Activated T-helper 2 cell treated with anti-CD3 and anti-CD28 coated beads, Interferon-gamma antibody, Interleukin-2, Interleukin-4, amounts not matched to agents 10 μg/mL and 5 μg/mL and 100 μg/mL, durations not matched to agents 14 hours and 24 hours and 36 hours (primary cell): ENCODE data around the gene FNDC5. TPM values are rescaled to one million over a fixed set of nuclear protein-coding genes. Genes with fewer than 3 reads are reported as not detected.

Experiments
- DNase-seq: peaks from one replicate; pipeline ENCODE4 v3.0.0; 2021; ENCODE audit warnings: low spot score
- H3K27ac Mint-ChIP-seq: one replicate; pipeline ENCODE4 v1.8.0; 2021; ENCODE audit warnings: mixed read lengths
- H3K27me3 Mint-ChIP-seq: one replicate; pipeline ENCODE4 v1.8.0; 2021; ENCODE audit warnings: low read depth, mixed read lengths
- H3K36me3 Mint-ChIP-seq: one replicate; pipeline ENCODE4 v1.8.0; 2021; ENCODE audit warnings: low read depth, mixed read lengths
- H3K4me1 Mint-ChIP-seq: one replicate; pipeline ENCODE4 v1.8.0; 2021; ENCODE audit warnings: low read depth, mixed read lengths
- H3K4me3 Mint-ChIP-seq: one replicate; pipeline ENCODE4 v1.8.0; 2021; ENCODE audit warnings: low read depth, mild to moderate bottlenecking, moderate library complexity, mixed read lengths
- H3K9me3 Mint-ChIP-seq: one replicate; pipeline ENCODE4 v1.8.0; 2021; ENCODE audit warnings: mixed read lengths
- intact Hi-C: fragments of 100-400 bp; cut with micrococcal nuclease; formaldehyde crosslinking; loops from one replicate; pipeline ENCODE4 v1.15.1; 2023
- total RNA-seq: library from RNA; stranded (reverse); gene quantifications from 2 replicates; pipeline ENCODE4 v1.2.3, GENCODE V29; 2022

FNDC5 gene
- total RNA-seq, 1 donor from 2014 or later: not detected

GRCh38 chr1:32893198-32894018 is 22.7 kb upstream of the FNDC5 start:
- Mint-ChIP-seq H3K36me3 (no peaks in the 10 kb centered on the region), H3K27ac (no peak overlapping the region), H3K4me3 (peak overlapping the region; percentile 53), H3K9me3 (no peaks in the 10 kb centered on the region), H3K27me3 (peaks cover 48% of the 10 kb centered on the region), H3K4me1 (peaks cover 3% of the 10 kb centered on the region)
- intact Hi-C loops: no loop called here
- no peak for DNase-seq

GRCh38 chr1:32892368-32893197 is 21.9 kb upstream of the FNDC5 start:
- H3K36me3 Mint-ChIP-seq: no peaks in the 10 kb centered on the region
- DNase-seq: no peak
- intact Hi-C loops: no loop called here

GRCh38 chr1:32891630-32892029 is 20.9 kb upstream of the FNDC5 start:
- H3K27ac Mint-ChIP-seq: no peak overlapping the region
- no peak overlapping the region for H3K4me3 Mint-ChIP-seq
- intact Hi-C loops: no loop called here
- H3K4me1 Mint-ChIP-seq: peaks cover 3% of the 10 kb centered on the region
- DNase-seq: no peak
- H3K9me3 Mint-ChIP-seq: no peaks in the 10 kb centered on the region
- H3K27me3 Mint-ChIP-seq: peaks cover 53% of the 10 kb centered on the region
- H3K36me3 Mint-ChIP-seq: no peaks in the 10 kb centered on the region

More at GRCh38 chr1:32892368-32893197, 21.9 kb upstream of the FNDC5 start:
- Mint-ChIP-seq H3K27ac (no peak overlapping the region), H3K27me3 (peaks cover 51% of the 10 kb centered on the region), H3K4me1 (peaks cover 3% of the 10 kb centered on the region), H3K9me3 (no peaks in the 10 kb centered on the region), H3K4me3 (peak overlapping the region; percentile 35)

GRCh38 chr1:32891241-32891570 is 20.5 kb upstream of the FNDC5 start:
- H3K4me3 Mint-ChIP-seq: no peak overlapping the region
- no peaks in the 10 kb centered on the region for H3K9me3 Mint-ChIP-seq
- intact Hi-C loops: no loop called here

GRCh38 chr1:32890516-32891240 is 20.0 kb upstream of the FNDC5 start:
- no peak overlapping the region for H3K4me3 Mint-ChIP-seq
- no peak overlapping the region for H3K27ac Mint-ChIP-seq
- no peaks in the 10 kb centered on the region for H3K36me3 Mint-ChIP-seq
- peaks cover 54% of the 10 kb centered on the region for H3K27me3 Mint-ChIP-seq
- H3K9me3 Mint-ChIP-seq: no peaks in the 10 kb centered on the region
- H3K4me1 Mint-ChIP-seq: peaks cover 3% of the 10 kb centered on the region
- no peak for DNase-seq
- intact Hi-C loops: no loop called here

More at GRCh38 chr1:32891241-32891570, 20.5 kb upstream of the FNDC5 start:
- H3K27me3 Mint-ChIP-seq: peaks cover 54% of the 10 kb centered on the region
- no peaks in the 10 kb centered on the region for H3K36me3 Mint-ChIP-seq
- DNase-seq: no peak
- H3K4me1 Mint-ChIP-seq: peaks cover 3% of the 10 kb centered on the region
- H3K27ac Mint-ChIP-seq: no peak overlapping the region

GRCh38 chr1:32889731-32890278 is 19.1 kb upstream of the FNDC5 start:
- Mint-ChIP-seq H3K36me3 (no peaks in the 10 kb centered on the region), H3K27ac (no peak overlapping the region), H3K9me3 (no peaks in the 10 kb centered on the region), H3K4me3 (no peak overlapping the region), H3K27me3 (peaks cover 62% of the 10 kb centered on the region), H3K4me1 (peaks cover 3% of the 10 kb centered on the region)
- DNase-seq: no peak
- intact Hi-C loops: no loop called here

GRCh38 chr1:32888677-32889420 is 18.1 kb upstream of the FNDC5 start:
- peaks cover 67% of the 10 kb centered on the region for H3K27me3 Mint-ChIP-seq
- no peaks in the 10 kb centered on the region for H3K36me3 Mint-ChIP-seq
- H3K4me1 Mint-ChIP-seq: peaks cover 3% of the 10 kb centered on the region
- H3K9me3 Mint-ChIP-seq: no peaks in the 10 kb centered on the region
- no peak overlapping the region for H3K4me3 Mint-ChIP-seq
- H3K27ac Mint-ChIP-seq: no peak overlapping the region
- intact Hi-C loops: no loop called here
- DNase-seq: no peak

GRCh38 chr1:32888134-32888533 is 17.4 kb upstream of the FNDC5 start:
- Mint-ChIP-seq H3K4me1 (peaks cover 3% of the 10 kb centered on the region), H3K4me3 (no peak overlapping the region), H3K9me3 (no peaks in the 10 kb centered on the region), H3K36me3 (no peaks in the 10 kb centered on the region), H3K27ac (no peak overlapping the region), H3K27me3 (peaks cover 69% of the 10 kb centered on the region)
- intact Hi-C loops: no loop called here
- DNase-seq: no peak

GRCh38 chr1:32887623-32888022 is 16.9 kb upstream of the FNDC5 start:
- no peak for DNase-seq

GRCh38 chr1:32886828-32887414 is 16.2 kb upstream of the FNDC5 start:
- H3K4me1 Mint-ChIP-seq: no peaks in the 10 kb centered on the region
- DNase-seq: no peak
- H3K36me3 Mint-ChIP-seq: no peaks in the 10 kb centered on the region
- H3K4me3 Mint-ChIP-seq: no peak overlapping the region
- no peaks in the 10 kb centered on the region for H3K9me3 Mint-ChIP-seq
- intact Hi-C loops: no loop called here
- peaks cover 60% of the 10 kb centered on the region for H3K27me3 Mint-ChIP-seq
- no peak overlapping the region for H3K27ac Mint-ChIP-seq

More at GRCh38 chr1:32887623-32888022, 16.9 kb upstream of the FNDC5 start:
- intact Hi-C loops: no loop called here
- H3K27me3 Mint-ChIP-seq: peaks cover 68% of the 10 kb centered on the region
- no peaks in the 10 kb centered on the region for H3K9me3 Mint-ChIP-seq
- H3K36me3 Mint-ChIP-seq: no peaks in the 10 kb centered on the region
- no peak overlapping the region for H3K4me3 Mint-ChIP-seq
- peaks cover 3% of the 10 kb centered on the region for H3K4me1 Mint-ChIP-seq
- H3K27ac Mint-ChIP-seq: no peak overlapping the region

GRCh38 chr1:32886004-32886827 is 15.5 kb upstream of the FNDC5 start, which contains the start of gene HPCA:
HPCA (plus strand) TSS chr1:32886491; CDS start chr1:32888899, 2,408 bp downstream.
- peak; percentile 51 for DNase-seq
- Mint-ChIP-seq H3K27me3 (peaks cover 56% of the 10 kb centered on the region), H3K4me1 (no peaks in the 10 kb centered on the region), H3K4me3 (no peak within 1 kb of the TSS), H3K27ac (no peak within 1 kb of the TSS), H3K9me3 (no peaks in the 10 kb centered on the region), H3K36me3 (no peaks in the 10 kb centered on the region)
- intact Hi-C loops: no loop called here
